Measurements from ENCODE around the gene AMZ1. TPM values are rescaled to one million over a fixed set of nuclear protein-coding genes. Genes with fewer than 3 reads are reported as not detected.
A peak's percentile ranks its signal among the peaks of the same experiment; 100 is the strongest.

Gene AMZ1
- total and polyA plus RNA-seq, 10 of the 15 experiments (the other 5 are each of a cell fraction or from before 2014, with no cell fraction given) = 0.02 to 2.0 (median 0.69) TPM

GRCh38 chr7:2660359-2661095 lies 27.5 kb upstream of the AMZ1 start:
- Histone ChIP-seq H3K4me2 (ENCODE audit: control insufficient read depth, insufficient read depth) (no peak overlapping the region), H3K27ac (ENCODE audit: control insufficient read depth, insufficient read depth) (no peak overlapping the region), H3K4me3 (no peak overlapping the region), H4K20me1 (ENCODE audit: control insufficient read depth, insufficient read depth) (no peaks in the 10 kb centered on the region), H3K36me3 (ENCODE audit: control insufficient read depth in 2 of 2, insufficient read depth in 2 of 2, low read length in 1 of 2) (no peaks in the 10 kb centered on the region), H3K4me1 (ENCODE audit: control insufficient read depth, insufficient read depth, low read length) (no peaks in the 10 kb centered on the region), H3K79me2 (ENCODE audit: control insufficient read depth, insufficient read depth, low read length) (no peaks in the 10 kb centered on the region), H3K27me3 (replicated peaks in 1 of 2; ENCODE audit: control insufficient read depth in 2 of 2, insufficient read depth in 2 of 2, low read length in 1 of 2) (no peaks in the 10 kb centered on the region), H3K9me3 (replicated peaks; ENCODE audit: control insufficient read depth, insufficient read depth, low read length) (no peaks in the 10 kb centered on the region), H2AFZ (ENCODE audit: control insufficient read depth, low read depth, low read length) (no peak overlapping the region), H3K9ac (ENCODE audit: control insufficient read depth, insufficient read depth, low read length) (no peak overlapping the region)
- DNase-seq (ENCODE audit: low read depth, low spot score) (no peak), FAIRE-seq (no peak), ATAC-seq (peak; percentile 30)
- ChIA-PET POLR2A (interaction anchor here (0.6 kb wide), 1 partner anchor 18 kb away, joined by 3 read pairs; no protein-coding TSS in a partner anchor), CTCF (interaction anchor here (0.8 to 1.0 kb wide), 2 partner anchors 10 to 101 kb away, joined by 3 read pairs; no protein-coding TSS in a partner anchor), RAD21 (ENCODE audit: unreplicated experiment) (no interaction called here), SMC1A (ENCODE audit: uncharacterized antibody, unreplicated experiment) (no interaction called here)
- in situ Hi-C loops (cut with MboI) (no loop called here), intact Hi-C loops (cut with micrococcal nuclease; ENCODE audit: unreplicated experiment) (loop anchor here (10.0 kb wide), 1 partner anchor 494 kb away; no protein-coding TSS in a partner anchor)
- TF ChIP-seq, protein P1, sequence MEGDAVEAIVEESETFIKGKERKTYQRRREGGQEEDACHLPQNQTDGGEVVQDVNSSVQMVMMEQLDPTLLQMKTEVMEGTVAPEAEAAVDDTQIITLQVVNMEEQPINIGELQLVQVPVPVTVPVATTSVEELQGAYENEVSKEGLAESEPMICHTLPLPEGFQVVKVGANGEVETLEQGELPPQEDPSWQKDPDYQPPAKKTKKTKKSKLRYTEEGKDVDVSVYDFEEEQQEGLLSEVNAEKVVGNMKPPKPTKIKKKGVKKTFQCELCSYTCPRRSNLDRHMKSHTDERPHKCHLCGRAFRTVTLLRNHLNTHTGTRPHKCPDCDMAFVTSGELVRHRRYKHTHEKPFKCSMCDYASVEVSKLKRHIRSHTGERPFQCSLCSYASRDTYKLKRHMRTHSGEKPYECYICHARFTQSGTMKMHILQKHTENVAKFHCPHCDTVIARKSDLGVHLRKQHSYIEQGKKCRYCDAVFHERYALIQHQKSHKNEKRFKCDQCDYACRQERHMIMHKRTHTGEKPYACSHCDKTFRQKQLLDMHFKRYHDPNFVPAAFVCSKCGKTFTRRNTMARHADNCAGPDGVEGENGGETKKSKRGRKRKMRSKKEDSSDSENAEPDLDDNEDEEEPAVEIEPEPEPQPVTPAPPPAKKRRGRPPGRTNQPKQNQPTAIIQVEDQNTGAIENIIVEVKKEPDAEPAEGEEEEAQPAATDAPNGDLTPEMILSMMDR (IDR thresholded peaks at IDR 0.05 in 2 of 3, conservative IDR thresholded peaks at IDR 0.05 in 1 of 3; ENCODE audit: control insufficient read depth in 2 of 3, extremely low read depth in 1 of 3, insufficient read depth in 1 of 3, low read depth in 3 of 3, low read length in 3 of 3) = peak; percentile 17 to 27 (median 21); a peak in 3 of 6 replicates
- no peak for TF ChIP-seq TCF7 (IDR thresholded peaks at IDR 0.05; ENCODE audit: borderline replicate concordance)
- peak; percentile 28 to 63; a peak in 2 of 4 replicates for TF ChIP-seq BHLHE40 (IDR thresholded peaks at IDR 0.05; ENCODE audit: borderline replicate concordance in 1 of 2, low read depth in 2 of 2, low read length in 1 of 2)
- TF ChIP-seq POLR2A (IDR thresholded peaks at IDR 0.05; ENCODE audit: low read depth, low read length) = 0 out of 2 replicates have a peak, but pooled peaks have one; percentile 27
- BruUV-seq (replicated peaks) = no TSS peak
- WGBS (ENCODE audit: insufficient coverage, insufficient replicate concordance, low lambda C conversion rate, missing lambda C conversion rate) = 61% methylated on average over 27 of the region's 36 CpGs

Measured in GM12878 (cell line).